Ishikawa (cell line): ENCODE measurements around the gene OR2V2.

ENCODE experiments used
- CEBPB ChIP-seq: IDR thresholded peaks from 2 replicates; pipeline ENCODE4 v1.6.1; 2012
- CREB1 ChIP-seq: IDR thresholded peaks from 2 replicates; pipeline ENCODE4 v1.6.1; 2012; ENCODE audit warnings: low read depth
- EGR1 ChIP-seq: IDR thresholded peaks from 2 replicates; pipeline ENCODE4 v1.6.1; 2012
- EP300 ChIP-seq: IDR thresholded peaks from 2 replicates; pipeline ENCODE4 v1.6.1; 2012; ENCODE audit warnings: borderline replicate concordance
- RAD21 ChIP-seq: IDR thresholded peaks from 2 replicates; pipeline ENCODE4 v1.6.1; 2012; ENCODE audit warnings: low read depth
- TCF12 ChIP-seq: IDR thresholded peaks from 2 replicates; pipeline ENCODE4 v1.6.1; 2012; ENCODE audit warnings: low read depth
- TEAD4 ChIP-seq: IDR thresholded peaks from 2 replicates; pipeline ENCODE4 v1.6.1; 2012
- YY1 ChIP-seq: IDR thresholded peaks from 2 replicates; pipeline ENCODE4 v1.6.1; 2012; ENCODE audit warnings: low read depth
- TF ChIP-seq, protein P1 (sequence below): IDR thresholded peaks from 2 replicates; pipeline ENCODE4 v1.6.1; 2012; ENCODE audit warnings: low read depth, mild to moderate bottlenecking
- TF ChIP-seq, protein P2 (sequence below): IDR thresholded peaks from 2 replicates; pipeline ENCODE4 v1.6.1; 2012

DNA sequence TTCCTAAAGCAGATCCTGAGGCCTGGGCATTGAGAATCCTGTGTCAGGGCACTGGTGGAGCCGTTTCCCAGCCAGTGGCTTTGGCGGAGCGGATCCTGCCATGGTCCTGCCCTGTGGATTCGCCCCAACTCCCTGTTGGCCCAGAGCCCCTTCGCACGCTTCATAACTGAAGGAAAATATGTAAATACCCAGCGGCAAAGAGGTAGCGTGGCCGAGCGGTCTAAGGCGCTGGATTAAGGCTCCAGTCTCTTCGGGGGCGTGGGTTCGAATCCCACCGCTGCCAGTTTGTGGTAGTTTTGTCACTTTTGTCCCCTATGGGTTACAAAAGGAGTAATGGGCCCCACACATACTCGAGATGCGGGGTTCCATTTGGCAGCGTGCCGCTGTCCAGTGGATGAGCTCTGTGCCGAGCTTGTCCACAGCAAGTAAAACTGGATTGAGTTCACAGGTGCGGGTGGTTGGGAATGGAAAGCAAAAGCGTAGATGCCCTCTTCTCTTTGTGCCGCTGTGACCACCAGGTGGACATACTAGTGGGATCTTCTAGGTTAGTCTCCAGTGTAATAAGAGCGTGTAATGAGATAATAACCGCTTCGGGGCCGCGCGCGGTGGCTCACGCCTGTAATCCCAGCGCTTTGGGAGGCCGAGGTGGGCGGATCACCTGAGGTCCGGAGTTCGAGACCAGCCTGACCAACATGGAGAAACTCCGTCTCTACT is 40.3 kb downstream of the OR2V2 start:
- TF ChIP-seq EP300 (no peak; the same call in 1 of the 2 replicates), EGR1 (no peak), CEBPB (no peak; the same call in 1 of the 2 replicates), TCF12 (no peak), RAD21 (peak; percentile 4; the same call in 1 of the 2 replicates), CREB1 (no peak), TEAD4 (peak; percentile 93), YY1 (0 out of 2 replicates have a peak, but pooled peaks have one; percentile 19)
- TF ChIP-seq, protein P1, sequence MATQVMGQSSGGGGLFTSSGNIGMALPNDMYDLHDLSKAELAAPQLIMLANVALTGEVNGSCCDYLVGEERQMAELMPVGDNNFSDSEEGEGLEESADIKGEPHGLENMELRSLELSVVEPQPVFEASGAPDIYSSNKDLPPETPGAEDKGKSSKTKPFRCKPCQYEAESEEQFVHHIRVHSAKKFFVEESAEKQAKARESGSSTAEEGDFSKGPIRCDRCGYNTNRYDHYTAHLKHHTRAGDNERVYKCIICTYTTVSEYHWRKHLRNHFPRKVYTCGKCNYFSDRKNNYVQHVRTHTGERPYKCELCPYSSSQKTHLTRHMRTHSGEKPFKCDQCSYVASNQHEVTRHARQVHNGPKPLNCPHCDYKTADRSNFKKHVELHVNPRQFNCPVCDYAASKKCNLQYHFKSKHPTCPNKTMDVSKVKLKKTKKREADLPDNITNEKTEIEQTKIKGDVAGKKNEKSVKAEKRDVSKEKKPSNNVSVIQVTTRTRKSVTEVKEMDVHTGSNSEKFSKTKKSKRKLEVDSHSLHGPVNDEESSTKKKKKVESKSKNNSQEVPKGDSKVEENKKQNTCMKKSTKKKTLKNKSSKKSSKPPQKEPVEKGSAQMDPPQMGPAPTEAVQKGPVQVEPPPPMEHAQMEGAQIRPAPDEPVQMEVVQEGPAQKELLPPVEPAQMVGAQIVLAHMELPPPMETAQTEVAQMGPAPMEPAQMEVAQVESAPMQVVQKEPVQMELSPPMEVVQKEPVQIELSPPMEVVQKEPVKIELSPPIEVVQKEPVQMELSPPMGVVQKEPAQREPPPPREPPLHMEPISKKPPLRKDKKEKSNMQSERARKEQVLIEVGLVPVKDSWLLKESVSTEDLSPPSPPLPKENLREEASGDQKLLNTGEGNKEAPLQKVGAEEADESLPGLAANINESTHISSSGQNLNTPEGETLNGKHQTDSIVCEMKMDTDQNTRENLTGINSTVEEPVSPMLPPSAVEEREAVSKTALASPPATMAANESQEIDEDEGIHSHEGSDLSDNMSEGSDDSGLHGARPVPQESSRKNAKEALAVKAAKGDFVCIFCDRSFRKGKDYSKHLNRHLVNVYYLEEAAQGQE = no peak; the same call in 1 of the 2 replicates
- TF ChIP-seq, protein P2, sequence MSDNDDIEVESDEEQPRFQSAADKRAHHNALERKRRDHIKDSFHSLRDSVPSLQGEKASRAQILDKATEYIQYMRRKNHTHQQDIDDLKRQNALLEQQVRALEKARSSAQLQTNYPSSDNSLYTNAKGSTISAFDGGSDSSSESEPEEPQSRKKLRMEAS = peak; percentile 51; the same call in 1 of the 2 replicates
